ENCODE results near the gene CSTA. TPM values are rescaled to one million over a fixed set of nuclear protein-coding genes. Genes with fewer than 3 reads are reported as not detected.

The CSTA gene
- total RNA-seq, 2 experiments from 2014 or later = 0.22 TPM; not detected in 1

GRCh38 chr3:122307094-122307687 lies 17.9 kb upstream of the CSTA start:
- TF ChIP-seq EZH2phosphoT487 (IDR thresholded peaks at IDR 0.05; ENCODE audit: borderline replicate concordance, low read depth, low read length) (no peak), CTCF (conservative IDR thresholded peaks at IDR 0.05; ENCODE audit: low read length) (no peak)
- Histone ChIP-seq H3K36me3 (ENCODE audit: insufficient read depth, low read length) (no peaks in the 10 kb centered on the region), H3K4me3 (ENCODE audit: low read depth, low read length, poor library complexity, severe bottlenecking) (no peak overlapping the region), H3K27ac (ENCODE audit: low read depth, low read length, poor library complexity, severe bottlenecking) (no peak overlapping the region), H3K9me3 (ENCODE audit: low read length) (no peaks in the 10 kb centered on the region), H3K9me2 (ENCODE audit: insufficient read depth, low read length) (no peaks in the 10 kb centered on the region), H3K4me2 (ENCODE audit: low read length) (no peak overlapping the region), H4K20me1 (ENCODE audit: insufficient read depth, low read length) (no peaks in the 10 kb centered on the region), H3K79me2 (ENCODE audit: insufficient read depth, low read depth, low read length) (no peaks in the 10 kb centered on the region), H2AFZ (ENCODE audit: low read length) (no peak overlapping the region), H3K4me1 (ENCODE audit: insufficient read depth, low read length, poor library complexity, severe bottlenecking) (no peaks in the 10 kb centered on the region)
- ChIA-PET POLR2A (interaction anchor here (0.6 to 1.3 kb wide), 6 partner anchors 11 to 841 kb away, joined by 3 to 5 read pairs (median 3); no protein-coding TSS in a partner anchor), CTCF (ENCODE audit: unreplicated experiment) (no interaction called here)
- DNase-seq (ENCODE audit: low spot score) = no peak
- no TSS peak for BruUV-seq (replicated peaks)
- intact Hi-C loops (cut with micrococcal nuclease; ENCODE audit: unreplicated experiment) = no loop called here

- no peak overlapping the region for H3K4me2 ChIP-seq (ENCODE audit: low read length)
- H3K4me1 ChIP-seq (ENCODE audit: insufficient read depth, low read length, poor library complexity, severe bottlenecking) = no peaks in the 10 kb centered on the region
- no peak for DNase-seq (ENCODE audit: low spot score)
- no peak for TF ChIP-seq CTCF (conservative IDR thresholded peaks at IDR 0.05; ENCODE audit: low read length)
- TF ChIP-seq EZH2phosphoT487 (IDR thresholded peaks at IDR 0.05; ENCODE audit: borderline replicate concordance, low read depth, low read length) = no peak
- BruUV-seq (replicated peaks) = no TSS peak
- H3K36me3 ChIP-seq (ENCODE audit: insufficient read depth, low read length) = no peaks in the 10 kb centered on the region
- H3K4me3 ChIP-seq (ENCODE audit: low read depth, low read length, poor library complexity, severe bottlenecking) = no peak overlapping the region
- CTCF ChIA-PET (ENCODE audit: unreplicated experiment) = no interaction called here
- no peak overlapping the region for H3K27ac ChIP-seq (ENCODE audit: low read depth, low read length, poor library complexity, severe bottlenecking)
- POLR2A ChIA-PET = no interaction called here
- intact Hi-C loops (cut with micrococcal nuclease; ENCODE audit: unreplicated experiment) = no loop called here
- no peaks in the 10 kb centered on the region for H4K20me1 ChIP-seq (ENCODE audit: insufficient read depth, low read length)
- H3K9me2 ChIP-seq (ENCODE audit: insufficient read depth, low read length) = no peaks in the 10 kb centered on the region
- H3K79me2 ChIP-seq (ENCODE audit: insufficient read depth, low read depth, low read length) = no peaks in the 10 kb centered on the region
- H2AFZ ChIP-seq (ENCODE audit: low read length) = no peak overlapping the region
- no peaks in the 10 kb centered on the region for H3K9me3 ChIP-seq (ENCODE audit: low read length)
Measured at GRCh38 chr3:122307976-122308375, 17.1 kb upstream of the CSTA start.

- H3K27ac ChIP-seq (ENCODE audit: low read depth, low read length, poor library complexity, severe bottlenecking) = no peak overlapping the region
- peak overlapping the region; percentile 56; the same call in 1 of the 2 replicates for H2AFZ ChIP-seq (ENCODE audit: low read length)
- H3K4me2 ChIP-seq (ENCODE audit: low read length) = no peak overlapping the region
- no TSS peak for BruUV-seq (replicated peaks)
- H3K79me2 ChIP-seq (ENCODE audit: insufficient read depth, low read depth, low read length) = no peaks in the 10 kb centered on the region
- intact Hi-C loops (cut with micrococcal nuclease; ENCODE audit: unreplicated experiment) = no loop called here
- DNase-seq (ENCODE audit: low spot score) = no peak
- H4K20me1 ChIP-seq (ENCODE audit: insufficient read depth, low read length) = no peaks in the 10 kb centered on the region
- H3K36me3 ChIP-seq (ENCODE audit: insufficient read depth, low read length) = no peaks in the 10 kb centered on the region
- TF ChIP-seq EZH2phosphoT487 (IDR thresholded peaks at IDR 0.05; ENCODE audit: borderline replicate concordance, low read depth, low read length) (no peak), CTCF (conservative IDR thresholded peaks at IDR 0.05; ENCODE audit: low read length) (no peak)
- POLR2A ChIA-PET = no interaction called here
- H3K4me1 ChIP-seq (ENCODE audit: insufficient read depth, low read length, poor library complexity, severe bottlenecking) = no peaks in the 10 kb centered on the region
- no peaks in the 10 kb centered on the region for H3K9me2 ChIP-seq (ENCODE audit: insufficient read depth, low read length)
- no peak overlapping the region for H3K4me3 ChIP-seq (ENCODE audit: low read depth, low read length, poor library complexity, severe bottlenecking)
- CTCF ChIA-PET (ENCODE audit: unreplicated experiment) = no interaction called here
- no peaks in the 10 kb centered on the region for H3K9me3 ChIP-seq (ENCODE audit: low read length)
Measured at GRCh38 chr3:122310361-122310760, 14.7 kb upstream of the CSTA start.

All from OCI-LY7 (cell line).